ENCODE measurements around the gene KCNQ5.

DNA sequence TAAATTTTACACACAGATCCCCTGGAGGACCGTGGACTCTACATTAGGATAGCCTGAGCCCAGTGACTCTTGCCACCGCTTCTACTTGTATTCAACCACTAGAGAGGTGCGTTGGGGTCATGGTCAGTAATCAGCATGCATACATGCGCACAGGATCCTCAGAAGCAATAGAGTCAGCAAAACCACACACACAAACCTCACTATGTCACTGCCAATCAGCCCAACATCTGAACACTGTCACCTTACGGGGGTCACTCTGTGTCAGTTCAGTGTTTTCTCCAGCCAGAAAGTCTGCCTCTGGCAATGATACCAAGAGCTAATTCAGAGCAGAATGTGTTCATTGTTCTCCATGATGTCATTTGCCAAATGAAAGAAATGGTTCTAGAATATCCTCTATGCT lies 378.1 kb downstream of the KCNQ5 start:
- TF ChIP-seq, protein P1, sequence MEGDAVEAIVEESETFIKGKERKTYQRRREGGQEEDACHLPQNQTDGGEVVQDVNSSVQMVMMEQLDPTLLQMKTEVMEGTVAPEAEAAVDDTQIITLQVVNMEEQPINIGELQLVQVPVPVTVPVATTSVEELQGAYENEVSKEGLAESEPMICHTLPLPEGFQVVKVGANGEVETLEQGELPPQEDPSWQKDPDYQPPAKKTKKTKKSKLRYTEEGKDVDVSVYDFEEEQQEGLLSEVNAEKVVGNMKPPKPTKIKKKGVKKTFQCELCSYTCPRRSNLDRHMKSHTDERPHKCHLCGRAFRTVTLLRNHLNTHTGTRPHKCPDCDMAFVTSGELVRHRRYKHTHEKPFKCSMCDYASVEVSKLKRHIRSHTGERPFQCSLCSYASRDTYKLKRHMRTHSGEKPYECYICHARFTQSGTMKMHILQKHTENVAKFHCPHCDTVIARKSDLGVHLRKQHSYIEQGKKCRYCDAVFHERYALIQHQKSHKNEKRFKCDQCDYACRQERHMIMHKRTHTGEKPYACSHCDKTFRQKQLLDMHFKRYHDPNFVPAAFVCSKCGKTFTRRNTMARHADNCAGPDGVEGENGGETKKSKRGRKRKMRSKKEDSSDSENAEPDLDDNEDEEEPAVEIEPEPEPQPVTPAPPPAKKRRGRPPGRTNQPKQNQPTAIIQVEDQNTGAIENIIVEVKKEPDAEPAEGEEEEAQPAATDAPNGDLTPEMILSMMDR (IDR thresholded peaks at IDR 0.05): no peak
- TF ChIP-seq POLR2A (IDR thresholded peaks at IDR 0.05): no peak

All from suprapubic skin (tissue), 3 donors.